ENCODE results near the gene MYLK2. TPM values are rescaled to one million over a fixed set of nuclear protein-coding genes. Genes with fewer than 3 reads are reported as not detected.
A peak's percentile ranks its signal among the peaks of the same experiment; 100 is the strongest.
"Not testable (repeated sequence)": the region's sequence is repeated elsewhere in the genome, so short reads cannot be mapped to it uniquely, and the experiment has no call there.

The MYLK2 gene
- total RNA-seq, 2 donors from 2014 or later: not detected

DNA sequence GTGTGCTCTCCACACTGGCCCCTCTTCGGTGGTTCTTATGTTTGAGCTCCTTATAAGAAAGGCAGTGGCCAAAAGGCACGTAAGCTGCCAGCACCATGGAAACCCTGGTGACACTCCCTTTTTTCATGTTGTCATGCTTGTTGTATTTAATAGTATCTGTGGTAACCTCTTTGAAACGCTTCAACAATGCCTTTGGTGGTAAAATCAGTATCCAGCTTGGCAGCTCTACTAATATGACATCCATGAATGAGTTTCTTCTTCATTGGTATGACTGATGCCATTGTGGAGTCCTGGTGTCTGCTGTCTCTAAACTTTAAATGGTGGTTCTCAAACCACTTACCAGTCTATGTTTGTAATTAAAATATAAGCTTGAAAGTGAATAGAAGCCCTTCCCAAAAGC, 10.7 kb upstream of the MYLK2 start:
- peaks cover 43 to 70% of the 10 kb centered on the region in 2 donors for H3K4me1 ChIP-seq (ENCODE audit: control insufficient read depth in 1 of 2, low read depth in 2 of 2)
- H3K9me3 ChIP-seq: no peaks in the 10 kb centered on the region

DNA sequence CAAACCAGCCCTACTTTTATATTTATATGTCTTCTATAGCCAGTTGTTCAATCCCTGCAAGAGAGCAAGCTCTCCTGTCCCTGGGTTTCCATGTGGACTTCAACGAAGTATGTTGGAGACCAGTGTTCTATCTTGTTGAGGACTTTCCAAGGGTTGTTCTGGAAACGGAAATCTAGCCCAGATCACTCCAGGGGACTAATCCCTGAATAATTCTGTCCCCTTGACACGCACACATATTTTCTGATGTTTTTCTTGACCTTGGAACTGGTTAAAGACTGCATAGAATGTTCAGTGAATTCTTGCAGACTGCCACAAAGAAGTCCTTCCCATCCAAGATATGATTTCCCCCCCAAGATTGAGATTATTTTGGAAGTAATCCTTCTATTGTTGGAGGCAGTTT, 9.5 kb upstream of the MYLK2 start:
- DNase-seq (ENCODE audit: low spot score) (no peak), ATAC-seq (ENCODE audit: insufficient number of reproducible peaks, low FRiP score, low read depth) (peak; percentile 11)
- peaks cover 50 to 82% of the 10 kb centered on the region in 2 donors for H3K4me1 ChIP-seq (ENCODE audit: control insufficient read depth in 1 of 2, low read depth in 2 of 2)
- H3K36me3 ChIP-seq: no peaks in the 10 kb centered on the region
- H3K27ac ChIP-seq: peak overlapping the region; percentile 71 to 88
- no peak overlapping the region for H3K4me3 ChIP-seq
- H3K27me3 ChIP-seq (replicated peaks; ENCODE audit: insufficient read depth): no peaks in the 10 kb centered on the region
- no peaks in the 10 kb centered on the region for H3K9me3 ChIP-seq
- TF ChIP-seq, protein P1, sequence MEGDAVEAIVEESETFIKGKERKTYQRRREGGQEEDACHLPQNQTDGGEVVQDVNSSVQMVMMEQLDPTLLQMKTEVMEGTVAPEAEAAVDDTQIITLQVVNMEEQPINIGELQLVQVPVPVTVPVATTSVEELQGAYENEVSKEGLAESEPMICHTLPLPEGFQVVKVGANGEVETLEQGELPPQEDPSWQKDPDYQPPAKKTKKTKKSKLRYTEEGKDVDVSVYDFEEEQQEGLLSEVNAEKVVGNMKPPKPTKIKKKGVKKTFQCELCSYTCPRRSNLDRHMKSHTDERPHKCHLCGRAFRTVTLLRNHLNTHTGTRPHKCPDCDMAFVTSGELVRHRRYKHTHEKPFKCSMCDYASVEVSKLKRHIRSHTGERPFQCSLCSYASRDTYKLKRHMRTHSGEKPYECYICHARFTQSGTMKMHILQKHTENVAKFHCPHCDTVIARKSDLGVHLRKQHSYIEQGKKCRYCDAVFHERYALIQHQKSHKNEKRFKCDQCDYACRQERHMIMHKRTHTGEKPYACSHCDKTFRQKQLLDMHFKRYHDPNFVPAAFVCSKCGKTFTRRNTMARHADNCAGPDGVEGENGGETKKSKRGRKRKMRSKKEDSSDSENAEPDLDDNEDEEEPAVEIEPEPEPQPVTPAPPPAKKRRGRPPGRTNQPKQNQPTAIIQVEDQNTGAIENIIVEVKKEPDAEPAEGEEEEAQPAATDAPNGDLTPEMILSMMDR (IDR thresholded peaks at IDR 0.05): no peak

More for the DNA sequence above, 10.7 kb upstream of the MYLK2 start:
- ATAC-seq (ENCODE audit: insufficient number of reproducible peaks, low FRiP score, low read depth) (no peak), DNase-seq (ENCODE audit: low spot score) (no peak)
- no peak overlapping the region for H3K4me3 ChIP-seq
- peak overlapping the region; percentile 71 to 88 for H3K27ac ChIP-seq
- no peaks in the 10 kb centered on the region for H3K27me3 ChIP-seq (replicated peaks; ENCODE audit: insufficient read depth)
- no peaks in the 10 kb centered on the region for H3K36me3 ChIP-seq
- TF ChIP-seq, protein P1 (IDR thresholded peaks at IDR 0.05): no peak

DNA sequence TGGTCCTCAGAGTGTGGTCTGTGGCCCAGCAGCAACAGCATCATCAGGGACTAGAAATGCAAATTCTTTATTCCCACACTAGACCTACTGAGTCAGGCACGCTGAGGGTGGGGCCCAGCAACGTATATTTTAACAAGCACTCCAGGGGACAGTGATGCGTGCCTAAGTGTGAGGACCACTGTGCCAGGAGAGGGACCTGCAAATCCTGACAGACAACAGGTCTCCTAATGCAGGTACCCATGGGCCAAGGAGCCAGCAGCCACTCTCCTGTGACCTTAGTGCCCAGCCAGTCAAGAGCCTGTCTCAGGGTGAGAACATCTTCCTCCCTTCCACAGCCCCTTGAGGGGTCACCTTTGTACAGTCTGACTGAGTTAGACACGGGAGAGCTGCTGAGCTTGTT, 8.0 kb upstream of the MYLK2 start:
- H3K36me3 ChIP-seq: no peaks in the 10 kb centered on the region
- DNase-seq (ENCODE audit: low spot score) (no peak), ATAC-seq (ENCODE audit: insufficient number of reproducible peaks, low FRiP score, low read depth) (no peak)
- H3K27me3 ChIP-seq (replicated peaks; ENCODE audit: insufficient read depth): no peaks in the 10 kb centered on the region
- H3K4me3 ChIP-seq: no peak overlapping the region
- peak overlapping the region; percentile 71 to 88 for H3K27ac ChIP-seq
- H3K4me1 ChIP-seq (ENCODE audit: control insufficient read depth in 1 of 2, low read depth in 2 of 2): peaks cover 55 to 96% of the 10 kb centered on the region in 2 donors
- TF ChIP-seq, protein P1 (IDR thresholded peaks at IDR 0.05): no peak
- H3K9me3 ChIP-seq: no peaks in the 10 kb centered on the region

DNA sequence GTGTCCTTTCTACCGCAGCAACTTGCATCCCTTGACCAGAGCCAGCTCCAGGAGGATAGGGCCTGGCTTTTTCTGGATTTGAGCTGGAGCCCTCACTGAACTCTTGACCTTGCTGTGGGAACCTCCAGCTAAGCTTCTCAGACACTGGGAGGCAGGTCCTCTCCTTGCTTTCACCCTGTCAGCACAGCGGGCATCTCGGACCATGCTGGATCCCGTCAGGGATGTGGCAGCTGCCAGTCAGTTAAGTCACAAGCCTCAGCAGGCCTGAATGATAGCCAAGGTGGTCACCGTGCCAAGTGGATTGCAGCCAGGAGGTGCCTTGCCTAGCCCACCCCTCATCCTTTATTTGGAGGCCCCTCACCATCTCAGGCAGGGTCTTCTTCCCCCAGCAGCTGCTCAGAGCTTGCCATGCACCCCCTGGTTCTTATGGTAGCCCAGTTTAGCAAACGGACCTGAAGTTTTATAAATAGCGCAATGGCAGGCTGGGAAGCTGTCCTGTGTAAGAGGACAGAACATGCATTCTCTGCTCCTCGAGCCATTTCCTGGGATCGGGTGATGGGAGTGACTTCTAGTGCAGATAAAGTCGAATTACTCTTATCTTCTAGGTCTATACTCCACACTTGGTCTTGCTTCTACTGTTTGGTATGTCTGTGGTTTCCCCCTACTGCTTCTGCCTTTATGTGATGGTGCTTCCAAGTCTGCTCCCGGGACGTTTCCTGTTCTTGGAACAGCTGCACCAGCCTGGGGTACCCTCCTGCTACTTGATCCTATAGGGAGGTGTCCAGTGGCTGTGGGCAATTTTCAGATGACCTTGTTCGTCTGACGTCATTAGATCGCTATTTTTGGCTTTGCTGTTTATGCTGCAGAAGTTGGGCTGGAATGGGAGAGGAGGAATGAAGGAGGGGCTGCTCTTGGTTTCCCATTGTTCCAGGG, 7.1 kb upstream of the MYLK2 start:
- Histone ChIP-seq H3K4me3 (no peak overlapping the region), H3K9me3 (no peaks in the 10 kb centered on the region), H3K36me3 (no peaks in the 10 kb centered on the region), H3K27me3 (replicated peaks; ENCODE audit: insufficient read depth) (no peaks in the 10 kb centered on the region), H3K27ac (peak overlapping the region; percentile 71 to 88), H3K4me1 (ENCODE audit: control insufficient read depth in 1 of 2, low read depth in 2 of 2) (peaks cover 47 to 89% of the 10 kb centered on the region in 2 donors)
- ATAC-seq (ENCODE audit: insufficient number of reproducible peaks, low FRiP score, low read depth) (no peak), DNase-seq (ENCODE audit: low spot score) (no peak)
- TF ChIP-seq, protein P1 (IDR thresholded peaks at IDR 0.05): no peak

DNA sequence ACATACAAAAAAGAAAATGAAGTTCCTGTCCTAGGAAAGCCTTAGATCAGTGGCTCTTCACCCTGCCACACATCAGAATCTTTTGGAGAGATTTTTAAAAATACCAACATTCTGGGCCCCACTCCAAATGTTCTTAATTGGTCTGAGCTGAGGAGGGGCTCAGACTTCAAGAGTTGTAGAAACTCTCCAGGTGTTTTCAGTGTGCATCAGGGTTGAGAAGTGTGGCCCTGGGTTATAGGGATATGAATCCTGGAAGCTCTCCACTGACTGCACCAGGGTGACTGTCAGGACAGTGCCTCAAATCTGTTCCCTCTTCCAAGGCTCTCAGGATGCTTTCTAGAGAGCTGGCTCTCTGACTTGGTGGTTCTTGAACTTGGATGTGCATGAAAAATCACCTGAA, 5.5 kb upstream of the MYLK2 start:
- TF ChIP-seq, protein P1 (IDR thresholded peaks at IDR 0.05): no peak
- Histone ChIP-seq H3K4me1 (ENCODE audit: control insufficient read depth in 1 of 2, low read depth in 2 of 2) (peaks cover 45 to 78% of the 10 kb centered on the region in 2 donors), H3K27me3 (replicated peaks; ENCODE audit: insufficient read depth) (no peaks in the 10 kb centered on the region), H3K27ac (peak overlapping the region; percentile 88 to 92), H3K36me3 (no peaks in the 10 kb centered on the region), H3K9me3 (no peaks in the 10 kb centered on the region), H3K4me3 (no peak overlapping the region)
- no peak for ATAC-seq (ENCODE audit: insufficient number of reproducible peaks, low FRiP score, low read depth)
- no peak for DNase-seq (ENCODE audit: low spot score)

DNA sequence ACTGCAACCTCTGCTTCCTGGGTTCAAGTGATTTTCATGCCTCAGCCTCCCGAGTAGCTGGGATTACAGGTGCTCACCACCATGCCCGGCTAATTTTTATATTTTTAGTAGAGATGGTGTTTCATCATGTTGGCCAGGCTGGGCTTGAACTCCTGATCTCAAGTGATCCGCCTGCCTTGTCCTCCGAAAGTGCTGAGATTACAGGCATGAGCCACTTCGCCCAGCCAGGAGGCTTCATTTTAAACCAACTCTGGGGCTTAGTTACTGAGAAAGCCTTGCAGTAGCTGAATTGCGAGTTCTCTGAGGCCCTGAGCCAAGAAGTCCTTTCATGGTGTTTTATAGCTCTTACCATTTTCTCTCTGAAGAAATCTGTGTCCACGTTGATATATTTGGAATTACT, 5.0 kb upstream of the MYLK2 start:
- not testable (repeated sequence) for DNase-seq (ENCODE audit: low spot score); ATAC-seq (ENCODE audit: insufficient number of reproducible peaks, low FRiP score, low read depth); H3K27me3 ChIP-seq (replicated peaks; ENCODE audit: insufficient read depth); H3K4me3 ChIP-seq; H3K36me3 ChIP-seq; H3K9me3 ChIP-seq
- H3K27ac ChIP-seq: peak overlapping the region; percentile 88 to 92
- peaks cover 45 to 78% of the 10 kb centered on the region in 2 donors for H3K4me1 ChIP-seq (ENCODE audit: control insufficient read depth in 1 of 2, low read depth in 2 of 2)
